Stimulated activated CD8-positive, alpha-beta memory T cell treated with anti-CD3 and anti-CD28 coated beads, Interleukin-12 subunit alpha, Interleukin-12 subunit beta, amount 100 ng/mL, for 24 hours (primary cell): ENCODE results near the gene INTU.
"Not testable (repeated sequence)": the region's sequence is repeated elsewhere in the genome, so short reads cannot be mapped to it uniquely, and the experiment has no call there.

Source experiments
- DNase-seq: peaks from one replicate; pipeline ENCODE4 v3.0.0-alpha.2; 2020; ENCODE audit errors: extremely low read depth

INTU gene

DNA sequence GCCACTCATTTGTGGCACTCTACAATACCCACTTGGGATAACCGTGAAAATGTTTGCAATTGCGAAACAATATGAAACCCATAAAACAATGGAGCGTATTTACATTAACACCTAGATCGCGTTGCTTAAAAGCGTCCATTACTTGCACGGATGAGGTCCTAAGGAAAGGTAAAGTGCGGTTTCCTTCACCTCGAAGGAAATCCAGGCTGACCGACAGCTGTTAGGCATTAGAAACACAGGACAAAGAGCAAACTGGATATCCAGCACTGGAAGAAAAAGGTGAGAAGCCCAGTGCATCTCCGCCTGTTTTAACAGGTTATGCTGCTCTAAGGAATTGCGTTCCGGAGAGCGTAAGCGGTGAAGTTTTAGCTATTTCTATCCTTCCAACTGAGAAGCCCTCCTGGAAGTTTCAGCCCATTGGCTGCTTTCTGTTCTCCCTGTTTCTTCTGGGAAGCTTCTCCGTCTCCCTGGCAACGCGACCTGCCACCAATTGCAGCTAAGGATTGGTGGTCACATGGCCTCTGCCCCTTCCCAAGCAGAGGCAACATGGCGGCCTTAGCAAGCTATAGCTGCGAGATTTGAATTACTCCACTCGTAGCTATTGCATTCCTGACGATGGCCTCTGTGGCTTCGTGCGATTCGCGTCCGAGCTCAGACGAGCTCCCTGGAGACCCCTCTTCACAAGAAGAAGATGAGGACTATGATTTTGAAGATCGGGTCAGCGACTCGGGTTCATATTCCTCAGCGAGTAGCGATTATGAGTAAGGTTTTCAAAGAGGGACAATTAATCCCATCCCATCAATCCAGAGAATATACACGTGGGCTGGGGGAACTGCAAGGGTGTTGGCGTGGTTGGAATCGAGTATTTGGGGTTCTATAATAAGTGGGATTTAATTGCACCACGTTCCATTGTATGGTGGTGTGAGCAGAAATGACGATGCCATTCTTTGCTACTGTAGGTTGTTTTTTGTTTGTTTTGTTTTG, at the start of gene INTU:
INTU (plus strand) TSS at position 538 of the 984 bp plus-strand sequence; CDS start at position 616, 78 bp downstream.
- no peak for DNase-seq

GRCh38 chr4:127586496-127586895, 46.3 kb upstream of the INTU start:
- not testable (repeated sequence) for DNase-seq

- DNase-seq, result no peak
These were observed 45.7 kb upstream of the INTU start for GRCh38 chr4:127586922-127587571.

GRCh38 chr4:127589153-127589552, 43.6 kb upstream of the INTU start:
- not testable (repeated sequence) for DNase-seq

- no peak for DNase-seq
These were observed 34.1 kb upstream of the INTU start for GRCh38 chr4:127598656-127599055.

DNA sequence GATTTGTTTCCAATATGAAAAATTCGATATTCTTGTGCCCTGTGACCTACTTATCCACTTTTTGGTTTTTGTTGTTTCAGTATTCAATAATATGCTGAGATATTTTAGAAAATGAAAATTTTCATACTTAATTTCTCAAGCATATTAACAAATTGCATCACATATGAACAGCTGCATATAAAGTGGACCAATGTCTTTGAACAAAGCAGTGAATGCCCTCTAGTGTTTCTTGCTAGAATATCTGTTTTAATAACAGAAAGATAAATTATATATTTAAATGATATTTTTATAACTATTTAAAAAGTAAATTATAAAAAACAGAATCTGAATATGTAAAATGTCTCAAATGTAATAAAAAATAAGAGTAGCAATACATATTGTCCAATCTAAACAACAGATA, 31.7 kb upstream of the INTU start:
- DNase-seq, result no peak

DNA sequence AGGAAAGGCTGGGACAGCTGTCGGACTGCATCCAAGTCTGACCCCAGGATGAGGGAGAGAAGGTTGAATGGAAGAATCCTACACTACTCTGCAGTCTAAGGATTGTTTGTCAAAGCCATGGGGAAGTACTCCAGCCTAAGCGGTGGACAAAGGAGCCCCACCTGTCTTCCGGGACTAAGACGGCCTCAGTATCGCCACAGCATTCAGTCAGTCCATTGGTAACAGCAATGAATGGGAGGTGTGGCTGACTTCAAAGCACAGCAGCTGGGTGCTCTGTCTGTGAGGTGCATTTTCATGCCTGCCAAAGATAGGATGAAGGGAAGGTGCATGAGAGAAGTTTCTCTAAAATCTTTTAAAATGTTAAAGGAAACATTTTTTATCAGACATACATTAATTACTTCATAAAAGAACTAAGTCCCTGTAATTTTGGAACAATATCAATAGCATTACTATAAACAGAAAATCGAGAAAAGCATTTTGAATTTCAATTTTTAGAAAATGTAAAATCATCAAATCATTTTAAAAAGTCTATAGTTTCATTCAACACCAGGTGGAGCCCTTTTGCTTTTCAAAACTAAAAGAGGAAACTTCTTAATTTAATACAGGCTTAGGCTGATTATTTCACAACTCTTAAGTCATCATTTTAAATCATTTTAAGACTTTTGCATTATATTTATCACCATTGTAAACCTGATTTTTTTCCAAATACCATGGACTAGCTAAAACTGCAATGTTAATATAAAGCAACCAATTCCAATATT, 27.6 kb upstream of the INTU start:
- DNase-seq, result no peak

GRCh38 chr4:127606823-127607222, 25.9 kb upstream of the INTU start:
- no peak for DNase-seq

GRCh38 chr4:127609484-127609883, 23.3 kb upstream of the INTU start:
- DNase-seq, result no peak

DNA sequence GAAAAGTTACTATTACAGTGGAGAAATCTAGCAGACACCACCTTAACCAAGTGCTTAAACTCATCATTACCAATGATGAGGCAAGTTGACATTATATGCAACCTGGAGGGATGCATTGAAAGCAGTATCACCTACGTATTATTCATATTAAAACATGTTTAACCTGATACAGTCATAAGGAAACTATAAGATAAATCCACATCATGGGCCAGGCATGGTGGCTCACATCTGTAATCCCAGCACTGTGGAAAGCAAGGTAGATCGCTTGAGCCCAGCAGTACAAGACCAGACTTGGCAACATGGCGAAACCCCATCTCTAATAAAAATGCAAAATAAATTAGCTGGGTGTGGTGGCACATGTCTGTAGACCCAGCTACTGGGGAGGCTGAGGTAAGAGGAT, 22.3 kb upstream of the INTU start:
- DNase-seq, result no peak

DNA sequence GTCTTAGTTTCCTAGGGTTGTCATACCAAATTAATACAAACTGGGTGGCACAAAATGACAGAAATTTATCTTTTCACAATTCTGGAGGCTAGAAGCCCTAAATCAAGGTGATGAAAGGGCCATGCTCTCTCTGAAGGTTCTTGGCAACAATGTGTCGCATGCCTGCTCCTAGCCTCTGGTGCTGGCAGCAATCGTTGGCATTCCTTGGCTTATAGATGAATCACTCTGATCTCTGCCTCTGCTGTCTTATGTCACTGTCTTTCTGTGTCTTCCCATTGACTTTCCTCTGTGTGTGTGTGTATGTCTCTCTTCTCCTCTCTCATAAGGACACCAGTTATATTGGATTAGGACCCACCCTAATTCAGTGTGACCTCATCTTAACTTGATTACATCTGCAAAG, 15.9 kb upstream of the INTU start:
- DNase-seq, result no peak

DNA sequence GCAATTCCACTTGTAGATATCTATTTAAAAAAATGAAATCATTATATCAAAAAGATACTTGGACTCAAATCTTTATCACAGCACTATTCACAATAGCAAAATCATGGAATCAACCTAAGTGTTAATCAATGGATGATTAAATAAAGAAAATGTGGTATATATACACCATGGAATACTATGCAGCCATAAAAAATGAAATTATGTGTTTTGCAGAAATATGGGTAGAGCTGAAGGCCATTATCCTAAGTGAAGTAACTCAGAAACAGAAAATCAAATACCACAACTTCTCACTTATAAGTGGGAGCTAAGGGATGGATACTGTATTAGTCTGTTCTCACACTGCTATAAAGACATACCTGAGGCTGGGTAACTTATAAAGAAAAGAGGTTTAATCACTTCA, 14.3 kb upstream of the INTU start:
- no peak for DNase-seq

- DNase-seq, result no peak
These were observed 10.2 kb upstream of the INTU start for GRCh38 chr4:127622621-127622920.

GRCh38 chr4:127622921-127623796, 9.6 kb upstream of the INTU start:
- DNase-seq, result no peak

DNA sequence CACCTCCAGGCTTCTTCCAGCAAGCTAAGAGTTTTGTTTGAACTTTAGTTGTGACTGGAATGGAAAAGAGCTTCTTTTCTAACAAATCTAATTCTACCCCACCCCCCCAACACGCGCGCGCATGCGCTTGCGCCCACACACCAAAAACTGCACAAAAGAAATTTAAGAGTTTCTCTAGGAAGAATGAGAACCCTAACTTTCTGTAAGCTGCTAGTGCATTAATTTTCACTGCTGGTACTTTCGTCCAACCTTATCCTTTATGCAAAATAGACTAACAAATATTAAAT, 9.0 kb upstream of the INTU start:
- no peak for DNase-seq

- DNase-seq, result no peak
These were observed 8.6 kb upstream of the INTU start for GRCh38 chr4:127624173-127624572.

DNA sequence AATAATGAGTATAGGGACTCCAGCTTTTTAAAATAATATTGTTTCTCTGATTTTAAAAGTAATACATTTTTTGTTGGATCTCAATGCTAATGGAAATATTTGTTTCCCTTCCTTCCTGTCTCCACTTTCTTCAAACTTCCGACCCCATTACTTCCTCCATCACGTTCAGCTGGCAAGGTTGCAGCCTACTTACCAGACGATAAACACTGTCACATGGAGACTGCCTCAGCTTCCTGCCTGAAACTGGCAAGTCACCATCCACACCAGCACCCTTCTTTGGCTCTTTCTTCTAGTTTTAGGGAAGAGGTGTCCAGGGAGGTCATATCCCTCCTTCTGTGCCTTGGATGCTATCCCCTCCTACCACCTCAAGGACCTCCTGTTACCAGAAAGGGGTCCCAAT, 3.4 kb upstream of the INTU start:
- DNase-seq, result no peak

DNA sequence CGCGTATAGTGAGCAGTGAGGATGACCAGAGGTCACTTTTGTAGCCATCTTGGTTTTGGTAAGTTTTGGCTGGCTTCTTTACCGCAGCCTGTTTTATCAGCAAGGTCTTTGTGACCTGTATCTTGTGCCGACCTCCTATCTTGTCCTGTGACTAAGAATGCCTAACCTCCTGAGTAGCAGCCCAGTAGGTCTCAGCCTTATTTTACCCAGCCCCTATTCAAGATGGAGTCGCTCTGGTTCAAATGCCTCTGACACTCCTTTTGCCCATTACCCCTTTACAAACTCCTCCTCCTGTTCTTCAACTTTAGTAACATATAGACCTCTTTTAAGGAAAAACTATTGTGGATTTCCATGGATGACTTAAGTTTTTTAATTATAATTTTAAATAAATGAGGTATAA, 2.6 kb upstream of the INTU start:
- DNase-seq, result no peak

GRCh38 chr4:127631420-127631819, 1.3 kb upstream of the INTU start:
- no peak for DNase-seq

DNA sequence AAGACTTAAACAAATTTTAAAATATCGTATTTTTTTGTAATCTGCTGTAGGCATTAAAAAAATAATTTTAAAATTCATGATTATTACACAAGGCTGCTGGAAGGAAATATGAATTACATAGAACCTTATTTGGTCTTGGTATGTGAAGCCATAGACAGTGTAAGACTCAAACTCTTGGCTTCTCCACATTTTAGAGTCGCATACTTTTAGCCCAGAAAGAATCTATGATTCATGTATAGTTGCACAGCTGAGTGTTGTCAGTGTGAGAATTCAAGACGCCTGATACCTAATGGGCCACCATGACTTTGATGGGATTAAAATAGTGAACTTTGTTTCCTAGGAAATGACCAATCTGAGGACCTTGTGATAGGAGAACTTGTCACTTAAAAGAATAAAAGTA, 1.4 kb downstream of the INTU start:
- DNase-seq, result no peak

- DNase-seq, result no peak
These were observed 8.8 kb downstream of the INTU start for GRCh38 chr4:127641524-127641923.

DNA sequence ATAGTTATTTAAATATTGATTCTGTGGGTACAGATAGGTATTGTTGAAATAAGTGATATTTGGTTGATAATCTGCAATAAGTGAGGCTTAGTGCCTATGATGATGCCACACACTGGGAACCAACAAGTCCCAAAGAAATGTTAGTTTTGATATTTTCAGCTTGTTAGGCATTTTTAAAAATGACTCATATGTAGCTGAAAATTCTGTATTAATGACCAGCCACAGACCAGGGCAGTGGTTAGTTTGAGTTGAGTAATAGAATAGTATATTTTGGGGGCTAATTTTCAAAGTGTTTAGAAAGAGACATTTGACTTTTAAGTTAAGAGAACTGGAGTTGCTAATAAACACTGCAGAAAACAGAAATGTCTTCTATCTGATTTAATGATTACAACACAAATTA, 9.4 kb downstream of the INTU start:
- no peak for DNase-seq
